ENCODE results near the gene UBR4. TPM values are rescaled to one million over a fixed set of nuclear protein-coding genes. Genes with fewer than 3 reads are reported as not detected.

Gene UBR4
- total and polyA plus RNA-seq, 10 of the 15 experiments (the other 5 are each of a cell fraction or from before 2014, with no cell fraction given), result 34.2 to 124 (median 56.2) TPM

DNA sequence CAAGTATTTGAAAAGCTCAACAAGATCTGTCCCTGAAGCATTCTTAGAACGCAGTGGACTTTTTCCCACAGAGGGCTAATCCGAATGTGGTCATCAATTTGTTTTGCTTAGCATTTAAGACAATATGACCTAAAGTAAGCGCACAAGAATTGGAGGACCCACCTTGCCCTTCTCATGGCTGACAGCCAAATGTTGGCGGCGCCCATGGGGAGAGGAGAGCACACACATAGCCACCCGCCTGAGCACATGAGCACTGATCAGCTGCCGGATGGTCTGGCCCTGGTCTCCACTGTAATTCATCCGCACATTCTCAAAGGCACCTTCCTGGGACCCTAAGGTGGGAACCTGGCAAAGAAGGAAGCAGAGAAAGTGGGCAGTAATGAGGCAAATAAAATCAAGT is 52.4 kb downstream of the UBR4 start:
- H3K4me3 ChIP-seq, result no peak overlapping the region
- no peaks in the 10 kb centered on the region for H4K20me1 ChIP-seq (ENCODE audit: control insufficient read depth, insufficient read depth)
- no peak overlapping the region for H3K27ac ChIP-seq (ENCODE audit: control insufficient read depth, insufficient read depth)
- in situ Hi-C loops (cut with MboI) (no loop called here), intact Hi-C loops (cut with micrococcal nuclease; ENCODE audit: unreplicated experiment) (loop anchor here (10.0 kb wide), 1 partner anchor 87 kb away; no protein-coding TSS in a partner anchor)
- no peak for TF ChIP-seq CBX3 (IDR thresholded peaks at IDR 0.05; ENCODE audit: borderline replicate concordance, low read depth)
- TF ChIP-seq RAD51 (IDR thresholded peaks at IDR 0.05), result no peak
- no peak for TF ChIP-seq NRF1 (conservative IDR thresholded peaks at IDR 0.05; ENCODE audit: low read depth, low read length)
- TF ChIP-seq, protein P1, sequence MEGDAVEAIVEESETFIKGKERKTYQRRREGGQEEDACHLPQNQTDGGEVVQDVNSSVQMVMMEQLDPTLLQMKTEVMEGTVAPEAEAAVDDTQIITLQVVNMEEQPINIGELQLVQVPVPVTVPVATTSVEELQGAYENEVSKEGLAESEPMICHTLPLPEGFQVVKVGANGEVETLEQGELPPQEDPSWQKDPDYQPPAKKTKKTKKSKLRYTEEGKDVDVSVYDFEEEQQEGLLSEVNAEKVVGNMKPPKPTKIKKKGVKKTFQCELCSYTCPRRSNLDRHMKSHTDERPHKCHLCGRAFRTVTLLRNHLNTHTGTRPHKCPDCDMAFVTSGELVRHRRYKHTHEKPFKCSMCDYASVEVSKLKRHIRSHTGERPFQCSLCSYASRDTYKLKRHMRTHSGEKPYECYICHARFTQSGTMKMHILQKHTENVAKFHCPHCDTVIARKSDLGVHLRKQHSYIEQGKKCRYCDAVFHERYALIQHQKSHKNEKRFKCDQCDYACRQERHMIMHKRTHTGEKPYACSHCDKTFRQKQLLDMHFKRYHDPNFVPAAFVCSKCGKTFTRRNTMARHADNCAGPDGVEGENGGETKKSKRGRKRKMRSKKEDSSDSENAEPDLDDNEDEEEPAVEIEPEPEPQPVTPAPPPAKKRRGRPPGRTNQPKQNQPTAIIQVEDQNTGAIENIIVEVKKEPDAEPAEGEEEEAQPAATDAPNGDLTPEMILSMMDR (IDR thresholded peaks at IDR 0.05 in 2 of 3, conservative IDR thresholded peaks at IDR 0.05 in 1 of 3; ENCODE audit: control insufficient read depth in 2 of 3, extremely low read depth in 1 of 3, insufficient read depth in 1 of 3, low read depth in 3 of 3, low read length in 3 of 3), result no peak
- TF ChIP-seq, protein P2, sequence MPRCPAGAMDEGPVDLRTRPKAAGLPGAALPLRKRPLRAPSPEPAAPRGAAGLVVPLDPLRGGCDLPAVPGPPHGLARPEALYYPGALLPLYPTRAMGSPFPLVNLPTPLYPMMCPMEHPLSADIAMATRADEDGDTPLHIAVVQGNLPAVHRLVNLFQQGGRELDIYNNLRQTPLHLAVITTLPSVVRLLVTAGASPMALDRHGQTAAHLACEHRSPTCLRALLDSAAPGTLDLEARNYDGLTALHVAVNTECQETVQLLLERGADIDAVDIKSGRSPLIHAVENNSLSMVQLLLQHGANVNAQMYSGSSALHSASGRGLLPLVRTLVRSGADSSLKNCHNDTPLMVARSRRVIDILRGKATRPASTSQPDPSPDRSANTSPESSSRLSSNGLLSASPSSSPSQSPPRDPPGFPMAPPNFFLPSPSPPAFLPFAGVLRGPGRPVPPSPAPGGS (IDR thresholded peaks at IDR 0.05; ENCODE audit: borderline replicate concordance, insufficient read depth, low read depth, low read length, poor library complexity, severe bottlenecking), result no peak
- TF ChIP-seq, protein P3, sequence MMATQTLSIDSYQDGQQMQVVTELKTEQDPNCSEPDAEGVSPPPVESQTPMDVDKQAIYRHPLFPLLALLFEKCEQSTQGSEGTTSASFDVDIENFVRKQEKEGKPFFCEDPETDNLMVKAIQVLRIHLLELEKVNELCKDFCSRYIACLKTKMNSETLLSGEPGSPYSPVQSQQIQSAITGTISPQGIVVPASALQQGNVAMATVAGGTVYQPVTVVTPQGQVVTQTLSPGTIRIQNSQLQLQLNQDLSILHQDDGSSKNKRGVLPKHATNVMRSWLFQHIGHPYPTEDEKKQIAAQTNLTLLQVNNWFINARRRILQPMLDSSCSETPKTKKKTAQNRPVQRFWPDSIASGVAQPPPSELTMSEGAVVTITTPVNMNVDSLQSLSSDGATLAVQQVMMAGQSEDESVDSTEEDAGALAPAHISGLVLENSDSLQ (IDR thresholded peaks at IDR 0.05), result no peak
- TF ChIP-seq TBL1XR1 (IDR thresholded peaks at IDR 0.05; ENCODE audit: low read depth, low read length), result no peak
- no peak for TF ChIP-seq RELA (IDR thresholded peaks at IDR 0.05; ENCODE audit: borderline replicate concordance, partially characterized antibody)
- TF ChIP-seq ZBTB33 (IDR thresholded peaks at IDR 0.05), result no peak
- TF ChIP-seq HCFC1 (IDR thresholded peaks at IDR 0.05; ENCODE audit: low read length), result no peak
- DNase-seq (ENCODE audit: low read depth, low spot score) (no peak), ATAC-seq (no peak), FAIRE-seq (no peak)
- no peak overlapping the region for H2AFZ ChIP-seq (ENCODE audit: control insufficient read depth, low read depth, low read length)
- H3K9ac ChIP-seq (ENCODE audit: control insufficient read depth, insufficient read depth, low read length), result no peak overlapping the region
- H3K79me2 ChIP-seq (ENCODE audit: control insufficient read depth, insufficient read depth, low read length), result no peaks in the 10 kb centered on the region
- peaks cover 31 to 70% of the 10 kb centered on the region in 2 experiments for H3K36me3 ChIP-seq (ENCODE audit: control insufficient read depth in 2 of 2, insufficient read depth in 2 of 2, low read length in 1 of 2)
- no peak overlapping the region for H3K4me2 ChIP-seq (ENCODE audit: control insufficient read depth, insufficient read depth)
- POLR2A ChIA-PET, result no interaction called here
- SMC1A ChIA-PET (ENCODE audit: uncharacterized antibody, unreplicated experiment), result interaction anchor here (1.0 to 1.1 kb wide), 2 partner anchors 10 to 70 kb away, joined by 3 read pairs; no protein-coding TSS in a partner anchor
- RAD21 ChIA-PET (ENCODE audit: unreplicated experiment), result no interaction called here
- CTCF ChIA-PET, result interaction anchor here (0.7 to 1.4 kb wide), 4 partner anchors 8 to 1689 kb away, joined by 3 to 6 read pairs (median 3); no protein-coding TSS in a partner anchor
- no TSS peak for BruUV-seq (replicated peaks)
- H3K9me3 ChIP-seq (replicated peaks; ENCODE audit: control insufficient read depth, insufficient read depth, low read length), result no peaks in the 10 kb centered on the region
- over 99% methylated on average over 8 of the region's 8 CpGs for WGBS (ENCODE audit: insufficient coverage, insufficient replicate concordance, low lambda C conversion rate, missing lambda C conversion rate)
- H3K27me3 ChIP-seq (replicated peaks in 1 of 2; ENCODE audit: control insufficient read depth in 2 of 2, insufficient read depth in 2 of 2, low read length in 1 of 2), result no peaks in the 10 kb centered on the region
- H3K4me1 ChIP-seq (ENCODE audit: control insufficient read depth, insufficient read depth, low read length), result no peaks in the 10 kb centered on the region

All from GM12878 (cell line).